LNCaP clone FGC (cell line): ENCODE measurements around the gene PRICKLE1.
"Not testable (repeated sequence)": the region's sequence is repeated elsewhere in the genome, so short reads cannot be mapped to it uniquely, and the experiment has no call there.

Experiments used
- DNase-seq: peaks from one replicate; pipeline ENCODE4 v3.0.0-alpha.2; 2011; ENCODE audit warnings: low read depth
- H3K4me3 ChIP-seq: 2 replicates; pipeline ENCODE4 v1.5.1; 2011; ENCODE audit warnings: mild to moderate bottlenecking, low read depth, low read length, control low read depth
- CTCF ChIP-seq: IDR thresholded peaks from 2 replicates; pipeline ENCODE4 v1.5.1; 2012; ENCODE audit warnings: mild to moderate bottlenecking; ENCODE audit not compliant: control insufficient read depth, insufficient read depth; ENCODE audit errors: extremely low read depth

Gene PRICKLE1

DNA sequence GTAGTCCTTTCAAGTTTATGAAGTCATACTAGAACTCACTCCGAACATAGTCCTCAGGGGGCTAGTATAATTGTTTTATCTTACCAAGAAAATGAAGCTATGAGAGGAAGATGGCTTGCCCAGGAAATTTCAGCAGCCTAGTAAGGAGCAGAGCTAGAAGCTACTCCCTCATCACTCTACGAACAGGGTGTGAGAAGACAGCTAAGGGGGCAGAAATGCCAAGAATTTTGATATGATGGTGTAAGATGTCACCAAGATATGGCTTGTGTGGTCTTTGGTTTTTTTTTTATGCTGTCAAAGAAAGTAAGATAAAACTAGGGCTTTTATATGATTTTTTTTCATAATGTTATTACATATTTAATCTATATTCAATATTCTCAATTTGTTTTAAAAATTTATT is 47.6 kb downstream of the PRICKLE1 start:
- TF ChIP-seq CTCF: no peak
- no peak overlapping the region for H3K4me3 ChIP-seq
- no peak for DNase-seq

- H3K4me3 ChIP-seq, DNase-seq: not testable (repeated sequence)
These were observed 48.2 kb downstream of the PRICKLE1 start for GRCh38 chr12:42541308-42541707.

- DNase-seq: no peak
- no peak for TF ChIP-seq CTCF
- H3K4me3 ChIP-seq: no peak overlapping the region
These were observed 49.9 kb downstream of the PRICKLE1 start for GRCh38 chr12:42539696-42540095.

DNA sequence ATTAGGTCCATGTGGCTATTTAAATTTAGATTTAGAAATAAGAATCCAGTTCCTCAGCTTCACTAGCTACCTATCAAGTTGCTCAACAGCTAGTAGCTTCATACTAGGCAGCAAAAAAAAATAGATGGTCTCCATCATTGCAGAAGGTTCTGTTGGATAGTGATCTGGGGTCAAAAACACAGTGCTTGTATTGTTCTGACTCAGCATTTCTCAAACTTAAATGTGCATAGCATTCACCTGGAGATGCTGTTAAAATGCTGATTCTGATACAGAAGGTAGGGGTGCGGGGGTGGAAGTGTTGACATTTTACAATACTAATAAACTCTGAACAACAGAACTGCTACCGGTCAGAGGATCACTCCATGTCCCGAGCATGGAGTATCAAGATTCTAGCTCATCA is 51.3 kb downstream of the PRICKLE1 start:
- no peak for TF ChIP-seq CTCF
- DNase-seq: no peak
- H3K4me3 ChIP-seq: no peak overlapping the region

GRCh38 chr12:42534184-42534838 is 55.2 kb downstream of the PRICKLE1 start:
- no peak for TF ChIP-seq CTCF
- DNase-seq: no peak
- H3K4me3 ChIP-seq: no peak overlapping the region

DNA sequence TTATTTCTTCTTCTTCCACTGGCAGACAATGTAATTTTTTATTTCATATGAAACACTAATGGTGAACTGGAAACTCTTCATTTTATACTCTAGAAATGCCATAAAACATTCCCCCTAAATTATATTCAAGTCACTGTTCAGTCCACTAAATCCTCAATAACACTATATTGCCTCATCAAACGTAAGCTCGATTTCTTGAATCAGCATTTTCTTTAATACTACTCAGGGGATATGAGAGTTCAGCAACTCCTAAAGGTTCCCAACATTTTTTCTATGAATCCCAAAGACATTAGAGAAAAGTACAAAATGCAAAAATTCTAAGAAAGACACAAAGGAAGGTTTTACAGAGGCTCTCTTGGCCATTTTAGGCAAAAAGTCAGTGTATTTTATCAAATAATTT is 59.3 kb downstream of the PRICKLE1 start:
- TF ChIP-seq CTCF: no peak
- DNase-seq: no peak
- H3K4me3 ChIP-seq: no peak overlapping the region

- H3K4me3 ChIP-seq: no peak overlapping the region
- TF ChIP-seq CTCF: no peak
- no peak for DNase-seq
These were observed 64.1 kb downstream of the PRICKLE1 start for GRCh38 chr12:42525444-42525843.

- no peak for DNase-seq
- TF ChIP-seq CTCF: no peak
These were observed 64.8 kb downstream of the PRICKLE1 start for GRCh38 chr12:42524716-42525115.

More at GRCh38 chr12:42524716-42525115, 64.8 kb downstream of the PRICKLE1 start:
- no peak overlapping the region for H3K4me3 ChIP-seq
